ENCODE results near the gene C1QTNF8. TPM values are rescaled to one million over a fixed set of nuclear protein-coding genes. Genes with fewer than 3 reads are reported as not detected.

Gene C1QTNF8
- total RNA-seq, 1 donor: not detected

- no peak overlapping the region for H3K4me3 ChIP-seq (ENCODE audit: low read depth, low read length)
- no peak for DNase-seq (ENCODE audit: low read depth)
- TF ChIP-seq, protein P1, sequence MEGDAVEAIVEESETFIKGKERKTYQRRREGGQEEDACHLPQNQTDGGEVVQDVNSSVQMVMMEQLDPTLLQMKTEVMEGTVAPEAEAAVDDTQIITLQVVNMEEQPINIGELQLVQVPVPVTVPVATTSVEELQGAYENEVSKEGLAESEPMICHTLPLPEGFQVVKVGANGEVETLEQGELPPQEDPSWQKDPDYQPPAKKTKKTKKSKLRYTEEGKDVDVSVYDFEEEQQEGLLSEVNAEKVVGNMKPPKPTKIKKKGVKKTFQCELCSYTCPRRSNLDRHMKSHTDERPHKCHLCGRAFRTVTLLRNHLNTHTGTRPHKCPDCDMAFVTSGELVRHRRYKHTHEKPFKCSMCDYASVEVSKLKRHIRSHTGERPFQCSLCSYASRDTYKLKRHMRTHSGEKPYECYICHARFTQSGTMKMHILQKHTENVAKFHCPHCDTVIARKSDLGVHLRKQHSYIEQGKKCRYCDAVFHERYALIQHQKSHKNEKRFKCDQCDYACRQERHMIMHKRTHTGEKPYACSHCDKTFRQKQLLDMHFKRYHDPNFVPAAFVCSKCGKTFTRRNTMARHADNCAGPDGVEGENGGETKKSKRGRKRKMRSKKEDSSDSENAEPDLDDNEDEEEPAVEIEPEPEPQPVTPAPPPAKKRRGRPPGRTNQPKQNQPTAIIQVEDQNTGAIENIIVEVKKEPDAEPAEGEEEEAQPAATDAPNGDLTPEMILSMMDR (IDR thresholded peaks at IDR 0.05; ENCODE audit: insufficient read depth, low read depth, low read length): no peak
Measured at GRCh38 chr16:1076801-1077576, 19.1 kb downstream of the C1QTNF8 start.

DNA sequence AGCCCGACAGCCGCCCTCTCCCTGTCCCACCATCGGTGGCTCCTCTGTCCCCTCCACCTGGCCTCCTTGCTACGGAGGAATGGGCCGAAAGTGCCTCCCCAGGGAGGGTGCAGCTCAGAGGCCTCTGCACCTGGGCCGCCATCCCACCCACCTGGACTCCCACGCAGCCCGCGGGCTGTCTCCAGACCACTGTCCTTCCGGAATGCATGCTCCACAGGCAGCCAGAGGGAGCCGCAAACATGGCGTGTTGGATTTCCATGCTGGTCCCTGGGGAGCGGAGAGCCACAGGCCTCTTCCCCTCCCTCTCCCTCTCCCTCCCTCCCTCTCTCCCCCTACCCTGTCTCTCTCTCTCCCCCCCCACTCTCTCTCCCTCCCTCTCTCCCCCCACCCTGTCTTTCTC is 20.5 kb downstream of the C1QTNF8 start:
- TF ChIP-seq, protein P1 (IDR thresholded peaks at IDR 0.05; ENCODE audit: insufficient read depth, low read depth, low read length): no peak
- H3K4me3 ChIP-seq (ENCODE audit: low read depth, low read length): no peak overlapping the region
- no peak for DNase-seq (ENCODE audit: low read depth)

- no peak for DNase-seq (ENCODE audit: low read depth)
- H3K4me3 ChIP-seq (ENCODE audit: low read depth, low read length): no peak overlapping the region
- TF ChIP-seq, protein P1 (IDR thresholded peaks at IDR 0.05; ENCODE audit: insufficient read depth, low read depth, low read length): no peak
Measured at GRCh38 chr16:1074379-1074649, 21.7 kb downstream of the C1QTNF8 start.

DNA sequence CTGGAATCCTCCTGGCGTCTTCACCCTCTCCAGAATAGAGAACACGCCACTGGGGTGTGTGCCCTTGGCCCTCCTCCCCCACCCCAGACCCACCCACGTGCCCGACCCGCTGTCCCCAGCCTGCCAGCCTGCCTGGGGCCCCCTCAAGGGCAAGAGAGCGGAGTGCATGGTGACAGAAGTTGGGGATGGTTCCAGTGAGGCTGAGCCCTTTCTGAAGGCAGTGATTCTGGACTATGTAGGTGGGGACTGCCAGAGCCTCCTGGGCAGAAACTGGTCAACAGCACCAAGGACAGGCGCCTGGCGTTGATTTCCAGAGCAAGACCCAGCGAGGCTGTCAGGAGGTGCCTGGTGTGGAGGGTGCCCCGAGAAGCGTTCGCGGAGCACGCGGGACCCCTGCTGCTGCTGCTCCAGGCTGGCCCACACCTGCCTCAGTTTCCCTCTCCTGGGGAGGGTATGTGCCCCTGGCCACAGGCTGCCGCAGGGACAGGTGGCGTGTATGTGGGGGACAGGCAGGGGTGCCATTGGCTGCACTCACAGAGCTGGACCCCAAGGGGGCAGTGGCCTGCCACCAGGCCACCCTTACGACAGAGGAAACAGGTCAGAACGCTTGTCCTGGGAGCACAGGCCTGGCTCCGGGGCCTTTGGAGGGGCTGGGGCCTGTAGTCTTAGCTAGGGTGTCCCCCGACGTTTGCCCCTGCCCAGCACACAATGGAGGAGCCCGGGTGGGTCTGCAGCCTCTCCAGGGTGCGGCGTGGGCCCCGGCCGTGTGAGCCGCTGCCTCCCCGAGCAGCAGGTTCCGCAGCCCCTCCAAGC is 22.3 kb downstream of the C1QTNF8 start:
- no peak for DNase-seq (ENCODE audit: low read depth)
- TF ChIP-seq, protein P1 (IDR thresholded peaks at IDR 0.05; ENCODE audit: insufficient read depth, low read depth, low read length): no peak
- H3K4me3 ChIP-seq (ENCODE audit: low read depth, low read length): no peak overlapping the region

DNA sequence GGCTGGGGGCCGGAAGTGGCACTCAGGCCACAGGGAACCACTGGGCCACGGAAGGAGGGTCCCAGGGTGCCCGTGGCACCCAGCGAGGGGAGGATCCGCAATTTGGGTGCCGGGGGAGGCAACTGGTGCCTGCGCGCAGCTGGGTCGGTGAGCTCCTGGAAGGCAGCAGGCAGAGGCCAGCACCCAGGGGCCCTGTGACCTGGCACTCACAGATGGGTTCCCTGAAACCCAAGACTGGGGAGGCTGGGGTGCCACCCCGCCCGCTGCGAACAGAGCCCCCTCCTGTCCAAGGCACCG is 22.8 kb downstream of the C1QTNF8 start:
- TF ChIP-seq, protein P1 (IDR thresholded peaks at IDR 0.05; ENCODE audit: insufficient read depth, low read depth, low read length): no peak
- no peak for DNase-seq (ENCODE audit: low read depth)
- H3K4me3 ChIP-seq (ENCODE audit: low read depth, low read length): no peak overlapping the region

- TF ChIP-seq, protein P1 (IDR thresholded peaks at IDR 0.05; ENCODE audit: insufficient read depth, low read depth, low read length): no peak
- no peak within 1 kb of the TSS for H3K4me3 ChIP-seq (ENCODE audit: low read depth, low read length)
- DNase-seq (ENCODE audit: low read depth): no peak
Measured at GRCh38 chr16:1072526-1073261, 23.4 kb downstream of the C1QTNF8 start, which contains the start of gene SSTR5. SSTR5 (plus strand) TSS chr16:1072747; CDS start chr16:1078869, 6,122 bp downstream.
